Stimulated activated CD8-positive, alpha-beta memory T cell treated with anti-CD3 and anti-CD28 coated beads, Interleukin-4, amount 100 ng/mL, for 1 hour (primary cell): Measurements from ENCODE around the gene RPL41.

Source experiments
- DNase-seq, 2 donors: peaks; one replicate each; pipeline ENCODE4 v3.0.0-alpha.2; 2020; ENCODE audit warnings: low read depth in 2 of 2, low spot score in 1 of 2

Gene RPL41

DNA sequence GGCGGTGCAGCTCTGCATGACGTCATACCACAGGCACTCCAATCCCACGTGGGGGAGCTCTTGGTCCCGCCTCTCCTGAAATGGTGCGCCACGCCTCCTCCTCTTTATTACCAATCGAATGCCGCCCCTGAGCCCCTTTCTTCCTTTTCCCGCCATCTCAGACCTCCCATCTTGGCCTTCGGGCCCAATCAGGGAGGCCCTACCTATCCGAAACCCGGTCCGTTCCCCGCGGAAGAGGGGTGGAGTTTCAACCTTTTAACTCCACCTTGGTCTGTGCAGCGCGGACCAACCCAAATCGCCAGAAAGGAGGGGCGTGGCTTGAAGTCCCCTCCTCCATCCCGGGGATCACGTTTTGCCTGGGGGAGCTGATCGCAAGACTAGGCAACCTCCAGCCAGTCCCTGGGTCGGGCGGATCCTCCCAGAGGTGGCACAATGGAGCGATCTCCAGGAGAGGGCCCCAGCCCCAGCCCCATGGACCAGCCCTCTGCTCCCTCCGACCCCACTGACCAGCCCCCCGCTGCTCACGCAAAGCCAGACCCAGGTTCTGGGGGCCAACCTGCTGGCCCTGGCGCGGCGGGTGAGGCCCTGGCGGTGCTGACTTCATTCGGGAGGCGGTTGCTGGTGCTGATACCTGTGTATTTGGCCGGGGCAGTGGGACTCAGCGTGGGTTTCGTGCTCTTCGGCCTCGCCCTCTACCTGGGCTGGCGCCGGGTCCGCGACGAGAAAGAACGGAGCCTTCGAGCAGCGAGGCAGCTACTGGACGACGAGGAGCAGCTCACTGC, 11.6 kb downstream of the RPL41 start, which contains the start of gene ESYT1:
ESYT1 (plus strand) TSS at position 380 of the 782 bp plus-strand sequence; CDS start at position 433, 53 bp downstream.
- peak; percentile 88 to 96 for DNase-seq

DNA sequence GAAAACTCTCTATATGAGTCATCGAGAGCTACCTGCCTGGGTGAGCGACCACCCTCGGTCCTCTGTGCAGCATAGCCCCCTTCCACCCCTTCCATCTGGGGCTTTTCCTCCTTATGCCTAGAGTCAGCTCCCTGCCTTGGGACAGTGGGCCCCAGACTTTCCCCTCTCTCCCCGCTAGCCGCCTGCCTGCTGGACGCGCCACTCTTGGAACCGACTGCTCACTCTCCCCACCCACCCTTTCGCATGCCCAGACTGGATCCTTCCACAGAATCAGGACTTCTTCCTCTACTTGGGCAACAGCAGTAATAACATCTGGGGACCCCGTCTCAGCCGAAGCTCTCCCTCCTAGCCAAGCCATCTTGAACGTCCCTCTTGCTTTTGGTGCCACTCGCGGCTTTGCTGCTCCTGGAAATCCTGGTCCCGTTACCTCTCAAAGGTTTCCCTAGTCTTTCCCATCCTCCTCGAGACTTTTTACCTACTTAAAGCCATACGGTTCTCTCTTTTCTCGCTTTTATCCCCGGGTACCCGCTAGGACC, 12.3 kb downstream of the RPL41 start:
- no peak for DNase-seq

DNA sequence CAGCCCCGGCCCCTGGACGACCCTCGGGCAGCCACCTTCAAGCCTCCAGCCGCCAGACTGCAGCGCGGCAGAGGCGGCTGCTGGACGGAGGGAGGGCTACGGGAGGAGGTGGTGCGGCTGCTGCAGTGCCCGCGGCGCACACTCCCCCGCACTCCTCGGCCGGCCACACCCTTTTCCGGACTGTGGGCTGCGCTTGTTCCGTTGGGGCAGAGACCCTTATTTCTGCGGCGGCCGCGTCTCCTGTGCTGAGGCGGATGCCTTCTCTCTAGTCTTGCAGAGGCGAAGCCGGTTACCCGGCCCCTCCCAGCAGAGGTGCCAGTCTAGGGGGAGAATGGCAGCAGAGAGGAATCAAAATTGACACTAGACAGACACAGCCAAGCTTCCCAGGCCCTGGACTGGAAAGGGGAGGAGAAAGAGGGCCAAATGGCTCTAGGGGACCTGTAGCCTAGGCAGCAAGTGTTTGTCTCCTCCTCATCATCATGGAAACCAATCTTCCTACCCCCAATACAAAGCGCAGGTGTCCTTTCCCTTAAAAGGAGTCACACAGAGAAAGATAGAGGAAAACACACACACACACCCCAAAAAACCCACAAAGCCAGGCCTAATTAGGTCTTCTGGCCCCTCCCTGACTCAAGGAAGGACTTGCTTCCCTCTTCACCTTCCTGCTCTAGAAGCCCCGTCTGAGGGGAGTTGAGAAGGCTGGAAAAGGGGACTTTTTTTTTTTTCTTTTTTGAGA, 12.9 kb downstream of the RPL41 start:
- peak; percentile 54 to 66 for DNase-seq

DNA sequence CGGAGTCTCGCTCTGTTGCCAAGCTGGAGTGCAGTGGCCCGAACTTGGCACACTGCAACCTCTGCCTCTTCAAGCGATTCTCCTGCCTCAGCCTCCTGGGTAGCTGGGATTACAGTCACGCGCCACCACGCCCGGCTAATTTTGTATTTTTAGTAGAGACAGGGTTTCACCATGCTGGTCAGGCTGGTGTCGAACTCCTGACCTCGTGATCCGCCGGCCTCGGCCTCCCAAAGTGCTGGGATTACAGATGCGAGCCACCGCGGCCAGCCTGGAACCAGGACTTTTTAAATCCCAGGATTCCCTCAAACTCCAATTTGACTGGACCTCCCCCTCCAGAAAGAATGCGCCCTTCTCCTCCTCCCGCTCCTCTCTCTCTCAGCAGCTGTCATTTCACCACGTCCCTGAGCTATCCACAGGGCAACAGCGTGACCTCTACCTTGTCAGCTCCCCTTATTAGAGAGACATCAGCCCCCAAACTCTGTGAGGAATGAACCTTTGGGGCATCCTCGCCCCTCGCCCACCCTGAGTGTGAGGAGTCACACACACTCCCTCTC, 13.6 kb downstream of the RPL41 start:
- DNase-seq: no peak

DNA sequence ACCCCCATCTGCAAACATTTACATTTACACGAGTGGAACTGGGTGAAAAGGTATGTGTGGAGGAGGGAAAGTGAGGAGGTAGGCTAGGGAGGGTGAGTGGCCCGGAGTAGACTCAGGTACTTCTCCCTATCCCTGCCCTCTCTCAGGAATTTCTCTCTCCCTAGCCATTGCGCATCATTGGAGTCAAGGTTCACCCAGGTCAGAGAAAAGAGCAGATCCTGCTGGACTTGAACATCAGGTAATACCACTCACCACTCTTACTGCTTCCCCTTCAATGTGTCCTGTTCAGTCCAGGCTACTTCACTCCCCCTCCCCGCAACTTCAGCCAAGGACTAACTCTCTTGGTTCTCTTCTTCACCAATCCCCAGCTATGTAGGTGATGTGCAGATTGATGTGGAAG, 14.4 kb downstream of the RPL41 start:
- no peak for DNase-seq

DNA sequence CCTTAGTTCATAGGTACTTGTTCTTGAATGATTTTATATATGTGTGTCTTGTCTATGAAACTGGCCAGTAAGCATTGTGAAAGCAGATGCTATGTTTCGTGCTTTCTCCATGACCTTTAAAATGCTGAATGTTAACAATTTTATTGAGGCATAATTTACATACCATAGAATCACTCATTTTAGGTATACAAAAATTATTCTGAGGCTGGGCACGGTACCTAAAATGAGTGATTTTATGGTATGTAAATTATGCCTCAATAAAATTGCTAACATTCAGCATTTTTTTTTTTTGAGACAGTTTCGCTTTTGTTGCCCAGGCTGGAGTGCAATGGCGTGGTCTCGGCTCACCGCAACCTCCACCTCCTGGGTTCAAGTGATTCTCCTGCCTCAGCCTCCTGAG, 18.5 kb downstream of the RPL41 start:
- no peak for DNase-seq

DNA sequence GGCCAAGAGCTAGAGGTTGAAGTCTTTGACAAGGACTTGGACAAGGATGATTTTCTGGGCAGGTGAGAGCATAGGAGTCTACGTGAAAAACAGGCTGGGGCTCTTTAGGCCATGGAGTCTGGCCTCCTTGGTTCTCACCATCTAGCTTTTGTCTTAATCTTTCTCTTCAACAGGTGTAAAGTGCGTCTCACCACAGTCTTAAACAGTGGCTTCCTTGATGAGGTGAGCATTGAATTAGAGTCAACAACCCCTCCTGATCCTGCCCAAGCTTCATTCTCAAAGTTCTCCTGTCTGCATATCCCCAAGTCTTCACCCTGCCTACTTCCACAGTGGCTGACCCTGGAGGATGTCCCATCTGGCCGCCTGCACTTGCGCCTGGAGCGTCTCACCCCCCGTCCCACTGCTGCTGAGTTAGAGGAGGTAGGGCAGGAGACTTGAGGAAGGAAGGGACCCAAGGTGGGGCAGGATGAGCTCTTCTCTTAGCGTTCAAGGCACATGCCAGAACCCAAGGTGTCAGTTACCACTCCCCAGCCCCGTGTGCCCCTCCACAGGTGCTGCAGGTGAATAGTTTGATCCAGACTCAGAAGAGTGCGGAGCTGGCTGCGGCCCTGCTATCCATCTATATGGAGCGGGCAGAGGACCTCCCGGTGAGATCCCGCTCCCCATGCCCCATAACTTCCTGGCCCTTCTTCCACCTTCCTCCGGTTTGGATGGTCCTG, 21.6 kb downstream of the RPL41 start:
- DNase-seq: no peak

DNA sequence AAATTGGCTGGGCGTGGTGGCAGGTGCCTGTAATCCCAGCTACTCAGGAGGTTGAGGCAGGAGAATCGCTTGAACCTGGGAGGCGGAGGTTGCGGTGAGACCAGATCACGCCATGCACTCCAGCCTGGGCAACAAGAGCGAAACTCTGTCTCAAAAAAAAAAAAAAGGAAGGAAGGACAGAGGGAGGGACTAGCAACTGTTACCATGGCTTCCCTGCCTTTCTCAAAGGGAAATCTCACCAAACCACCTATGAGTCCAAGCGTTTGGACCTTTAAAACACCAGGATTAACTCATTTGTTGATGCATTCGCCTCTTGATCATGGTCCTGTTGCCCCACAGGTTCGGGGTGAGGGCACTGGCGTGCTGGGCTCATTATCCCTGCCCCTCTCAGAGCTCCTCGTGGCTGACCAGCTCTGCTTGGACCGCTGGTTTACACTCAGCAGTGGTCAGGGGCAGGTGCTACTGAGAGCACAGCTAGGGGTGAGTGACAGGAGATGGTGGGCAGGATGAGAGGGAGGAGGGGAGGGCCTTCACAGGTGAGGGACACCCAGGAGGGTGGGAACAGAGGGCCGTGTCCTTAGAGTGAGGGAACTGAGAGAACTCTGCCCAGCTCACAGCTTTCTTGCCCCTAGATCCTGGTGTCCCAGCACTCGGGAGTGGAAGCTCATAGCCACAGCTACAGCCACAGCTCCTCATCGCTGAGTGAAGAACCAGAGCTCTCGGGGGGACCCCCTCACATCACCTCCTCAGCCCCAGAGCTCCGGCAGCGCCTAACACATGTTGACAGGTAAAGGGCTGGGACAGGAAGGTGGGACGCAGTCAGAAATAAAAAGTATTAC, 25.7 kb downstream of the RPL41 start:
- no peak for DNase-seq

DNA sequence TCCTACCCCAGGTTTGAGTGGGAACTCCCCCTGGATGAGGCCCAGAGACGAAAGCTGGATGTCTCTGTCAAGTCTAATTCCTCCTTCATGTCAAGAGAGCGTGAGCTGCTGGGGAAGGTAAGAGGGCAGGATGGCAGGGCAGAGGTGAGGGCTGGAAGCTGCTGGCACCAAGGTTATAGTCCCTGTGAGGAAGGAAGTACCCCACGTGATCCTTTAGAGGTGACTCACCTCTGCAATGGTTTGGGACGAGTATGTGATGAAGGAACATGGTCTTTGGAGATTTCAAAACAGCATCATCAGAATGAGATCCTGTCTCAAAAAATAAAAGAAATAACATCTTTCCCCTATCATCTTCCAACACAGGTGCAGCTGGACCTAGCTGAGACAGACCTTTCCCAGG, 26.8 kb downstream of the RPL41 start:
- no peak for DNase-seq

DNA sequence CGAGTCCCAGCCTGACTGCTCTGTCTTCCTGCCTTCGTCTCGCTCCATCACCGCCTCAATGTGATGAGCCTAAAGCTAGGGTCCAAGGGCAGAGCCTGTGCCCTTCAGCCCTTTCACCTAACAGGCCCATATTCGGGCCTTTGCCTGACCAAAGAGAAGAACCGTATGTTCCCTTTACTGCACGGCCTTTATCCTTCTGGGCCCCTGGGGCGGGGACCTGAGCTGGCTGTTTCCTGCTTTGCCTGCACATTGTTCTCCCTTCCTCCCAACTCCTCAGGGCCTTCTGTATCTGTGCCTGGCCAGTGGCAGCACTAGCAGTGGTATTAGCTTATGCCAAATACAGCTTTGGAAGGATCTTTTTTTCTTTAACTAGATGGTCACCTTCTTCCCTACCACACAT, 27.4 kb downstream of the RPL41 start:
- DNase-seq: no peak

DNA sequence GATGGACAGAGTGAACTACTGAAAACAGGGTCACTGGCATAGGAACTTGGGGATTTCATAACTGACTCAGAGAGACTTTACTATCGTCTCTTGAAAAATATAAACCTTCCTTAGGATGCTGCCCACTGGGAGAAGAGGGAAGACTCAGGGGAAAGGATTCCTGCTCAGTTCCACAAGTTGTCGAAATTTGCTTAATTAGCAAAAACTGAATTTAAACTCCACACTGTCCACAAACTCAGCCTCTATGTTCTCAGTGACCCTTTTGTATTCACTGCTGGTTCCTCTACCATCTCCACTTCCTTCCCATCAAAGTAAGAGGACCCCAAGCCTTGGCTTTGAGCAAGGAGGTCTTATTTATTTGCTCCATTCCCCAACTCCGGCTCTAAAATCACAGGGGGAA, 28.8 kb downstream of the RPL41 start:
- no peak for DNase-seq

DNA sequence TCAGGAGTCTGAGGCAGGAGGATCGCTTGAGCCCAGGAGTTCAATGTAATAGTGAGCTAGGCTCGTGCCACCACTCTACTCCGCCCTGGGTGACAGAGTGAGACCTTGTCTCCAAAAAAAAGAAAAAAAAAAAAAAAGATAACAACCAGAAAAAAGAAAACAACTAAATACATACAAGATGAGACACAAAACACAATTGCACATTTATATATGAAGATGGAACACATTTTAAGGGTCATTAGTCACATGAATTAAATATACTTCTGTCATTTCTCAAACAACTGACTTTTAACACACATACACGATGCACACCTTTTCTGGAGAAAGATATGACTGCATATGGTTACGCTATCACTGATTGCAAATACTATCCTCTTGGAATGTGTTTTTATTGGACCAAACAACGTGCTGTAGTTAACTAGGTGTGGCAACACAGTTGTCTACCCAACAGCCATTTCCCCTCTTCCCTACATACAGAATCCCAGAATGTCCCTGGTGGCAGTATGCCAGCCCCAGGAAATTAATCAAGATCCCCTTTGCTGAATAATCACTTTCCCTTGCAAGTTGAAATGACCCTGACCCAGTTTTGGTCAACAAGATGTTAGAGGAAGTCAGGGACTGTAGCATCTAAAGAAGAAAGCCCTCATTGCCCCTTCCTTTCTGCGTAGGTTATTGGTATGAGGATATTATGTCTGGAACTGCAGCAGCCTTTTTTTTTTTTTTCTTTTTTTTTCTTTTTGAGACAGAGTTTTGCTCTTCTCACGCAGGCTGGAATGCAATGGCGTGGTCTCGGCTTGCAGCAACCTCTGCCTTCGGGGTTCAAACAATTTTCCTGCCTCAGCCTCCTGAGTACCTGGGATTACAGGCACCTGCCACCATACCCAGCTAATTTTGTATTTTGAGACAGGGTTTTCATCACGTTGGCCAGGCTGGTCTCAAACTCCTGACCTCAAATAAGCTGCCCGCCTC, 30.3 kb downstream of the RPL41 start:
- no peak for DNase-seq

DNA sequence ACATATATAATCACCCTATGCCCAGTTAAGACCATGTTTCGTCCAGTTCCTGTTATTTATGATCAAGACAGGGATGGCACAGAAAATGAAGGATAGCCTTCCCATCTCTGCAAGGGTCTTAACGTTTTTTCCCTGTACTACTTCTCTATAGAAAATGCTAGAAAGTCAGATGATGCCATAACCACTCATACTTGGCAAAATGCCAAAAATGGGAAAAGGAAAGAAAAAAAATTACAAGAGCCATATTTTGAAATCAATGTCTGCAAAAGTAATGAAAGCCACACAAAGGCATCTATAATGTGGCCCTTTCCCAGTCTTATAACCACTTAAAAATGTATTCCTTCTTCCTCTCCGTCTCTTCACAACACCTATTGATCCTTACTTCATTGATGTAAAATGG, 34.1 kb downstream of the RPL41 start:
- no peak for DNase-seq

DNA sequence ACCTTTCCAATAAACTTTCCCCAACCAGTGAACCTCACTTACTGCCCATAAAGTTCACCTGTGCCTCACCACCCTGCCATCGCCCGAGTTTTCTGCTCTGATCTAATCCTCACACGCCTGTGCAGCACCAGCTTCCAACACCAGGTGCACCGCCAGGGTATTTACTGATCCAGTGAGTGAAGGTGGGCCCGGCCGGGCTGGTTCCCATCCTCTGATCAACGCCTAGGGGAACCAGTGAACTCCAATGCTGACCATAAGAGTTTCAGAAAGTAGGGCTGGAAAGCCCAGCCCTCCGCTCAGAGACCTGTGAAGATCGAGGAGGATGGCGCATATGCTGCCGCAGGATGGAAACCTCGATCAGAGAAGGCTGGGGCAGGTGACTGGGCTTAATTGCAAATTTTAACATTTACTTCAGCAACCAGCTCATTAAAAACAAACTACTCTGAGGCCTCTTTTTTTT, 35.3 kb downstream of the RPL41 start:
- DNase-seq: peak in 1 of 2 donors; percentile 9

DNA sequence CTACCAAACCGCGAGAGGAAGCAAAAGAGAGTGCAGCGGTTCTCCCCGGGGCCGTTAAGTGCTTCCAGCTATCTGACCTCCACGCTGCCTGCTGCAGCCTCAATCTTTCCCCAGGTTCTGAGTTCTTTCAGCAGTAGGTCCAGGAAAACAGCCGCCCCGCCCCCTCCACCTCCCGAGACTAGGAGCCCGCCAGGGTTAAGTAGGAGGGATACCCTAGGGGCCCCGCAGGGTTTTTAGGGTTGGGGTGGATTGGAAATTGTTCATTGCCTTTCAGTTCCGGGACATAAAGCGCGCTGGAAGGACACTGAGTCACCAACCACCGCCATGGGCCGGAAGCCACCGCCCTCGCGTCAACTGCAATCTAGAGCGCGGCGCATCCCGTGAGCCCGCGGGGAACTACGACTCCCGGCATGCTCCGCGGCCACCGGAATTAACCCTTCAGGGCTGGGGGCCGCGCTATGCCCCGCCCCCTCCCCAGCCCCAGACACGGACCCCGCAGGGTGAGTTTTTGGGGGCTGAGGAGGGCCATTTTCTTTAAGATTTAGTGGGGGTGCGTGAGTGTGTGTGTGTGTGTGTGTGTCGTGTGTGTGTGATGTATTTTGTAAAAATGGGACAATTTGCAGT, 35.8 kb downstream of the RPL41 start, which contains the start of gene MYL6B:
MYL6B (plus strand) TSS at position 456 of the 624 bp plus-strand sequence. CDS start 1,332 bp downstream, outside the sequence.
- DNase-seq: peak; percentile 82 to 85

DNA sequence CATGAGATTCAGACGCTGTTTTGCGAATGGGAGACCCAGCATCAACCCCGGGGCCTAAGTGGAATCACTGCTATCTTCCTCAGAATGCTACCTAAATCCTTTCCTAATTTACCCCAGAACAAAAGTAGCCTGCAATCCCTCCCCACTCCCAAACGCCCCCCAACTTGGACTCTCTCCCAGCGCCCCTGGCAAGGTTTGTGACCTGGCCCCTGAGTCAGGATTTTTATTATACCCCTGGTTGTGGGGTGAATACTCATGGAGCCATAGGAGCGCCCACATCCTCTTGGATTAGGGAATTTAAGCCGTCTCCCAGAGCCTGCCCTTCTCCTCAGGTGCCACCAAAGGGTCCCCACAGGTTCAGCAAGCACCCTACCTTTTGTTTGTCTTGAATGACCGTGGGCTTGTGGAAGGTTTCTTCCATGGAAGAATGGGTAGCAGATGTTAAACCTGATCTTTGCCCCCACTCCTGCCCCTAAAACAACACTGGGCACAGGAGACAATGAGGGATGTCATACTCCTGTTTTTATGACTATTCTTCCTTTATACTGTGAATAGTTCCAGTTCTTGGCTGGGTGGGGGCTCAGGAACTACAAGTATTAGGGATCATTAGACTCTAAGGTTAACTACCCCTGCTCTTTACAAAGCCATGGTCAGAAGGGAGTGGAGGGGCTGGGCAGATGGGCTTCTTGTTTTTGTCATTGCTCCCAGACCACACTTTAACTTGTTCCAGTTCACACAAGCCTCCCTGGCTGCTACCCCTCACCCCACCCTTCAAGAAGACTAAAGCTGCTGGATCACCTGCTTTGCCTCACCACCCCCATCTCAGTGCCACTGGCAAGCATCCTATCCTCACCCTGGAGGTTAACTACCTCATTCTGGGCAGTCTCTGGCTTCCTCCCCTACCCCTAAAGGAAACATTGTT, 36.6 kb downstream of the RPL41 start:
- no peak for DNase-seq

DNA sequence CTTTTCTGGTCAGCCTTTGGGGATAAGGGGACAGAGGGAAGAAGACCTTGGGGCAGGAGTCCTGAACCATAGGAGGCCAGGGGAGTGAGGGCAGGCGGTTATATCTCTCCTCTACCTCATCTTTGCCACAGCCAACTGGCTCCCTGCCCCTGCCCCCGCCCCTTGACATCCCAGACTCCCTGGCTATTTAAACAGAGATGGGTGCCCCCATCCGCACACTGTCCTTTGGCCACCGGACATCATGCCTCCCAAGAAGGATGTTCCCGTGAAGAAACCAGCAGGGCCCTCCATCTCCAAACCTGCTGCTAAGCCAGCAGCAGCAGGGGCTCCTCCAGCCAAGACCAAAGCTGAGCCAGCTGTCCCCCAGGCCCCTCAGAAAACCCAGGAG, 37.2 kb downstream of the RPL41 start:
- no peak for DNase-seq
